Nucleus accumbens (tissue), 56 donors: Measurements from ENCODE around the gene ZSCAN10.
"Not testable (repeated sequence)": the region's sequence is repeated elsewhere in the genome, so short reads cannot be mapped to it uniquely, and the experiment has no call there.

Source experiments
- DNase-seq, 56 donors: peaks; one replicate each; lab custom pipeline; 2025; lab: John Stamatoyannopoulos, UW

ZSCAN10 gene

GRCh38 chr16:3087243-3088235 is 11.6 kb downstream of the ZSCAN10 start:
- no peak for DNase-seq

GRCh38 chr16:3086596-3087242 is 12.4 kb downstream of the ZSCAN10 start:
- DNase-seq = no peak

GRCh38 chr16:3085868-3086595 is 13.1 kb downstream of the ZSCAN10 start:
- no peak for DNase-seq

- no peak for DNase-seq
Measured at GRCh38 chr16:3084969-3085670, 14.0 kb downstream of the ZSCAN10 start.

- DNase-seq = no peak
Measured at GRCh38 chr16:3084491-3084890, 14.6 kb downstream of the ZSCAN10 start.

GRCh38 chr16:3083408-3083807 is 15.7 kb downstream of the ZSCAN10 start:
- not testable (repeated sequence) for DNase-seq

- DNase-seq = not testable (repeated sequence)
Measured at GRCh38 chr16:3081957-3082356, 17.1 kb downstream of the ZSCAN10 start.

GRCh38 chr16:3080024-3080423 is 19.1 kb downstream of the ZSCAN10 start:
- no peak for DNase-seq

GRCh38 chr16:3076577-3076976 is 22.5 kb downstream of the ZSCAN10 start:
- DNase-seq = no peak

- not testable (repeated sequence) for DNase-seq
Measured at GRCh38 chr16:3075946-3076345, 23.1 kb downstream of the ZSCAN10 start.

GRCh38 chr16:3075523-3075915 is 23.6 kb downstream of the ZSCAN10 start:
- peak in 2 of 56 donors; percentile 9 to 38 for DNase-seq

- no peak for DNase-seq
Measured at GRCh38 chr16:3074860-3075522, 24.1 kb downstream of the ZSCAN10 start.

GRCh38 chr16:3073448-3073847 is 25.6 kb downstream of the ZSCAN10 start:
- DNase-seq = no peak

- DNase-seq = not testable (repeated sequence)
Measured at GRCh38 chr16:3072576-3073263, 26.4 kb downstream of the ZSCAN10 start.

GRCh38 chr16:3072148-3072547 is 26.9 kb downstream of the ZSCAN10 start:
- DNase-seq = not testable (repeated sequence)

GRCh38 chr16:3071655-3072054 is 27.4 kb downstream of the ZSCAN10 start:
- DNase-seq = no peak

- no peak for DNase-seq
Measured at GRCh38 chr16:3070608-3071111, 28.4 kb downstream of the ZSCAN10 start.

GRCh38 chr16:3069146-3069545 is 29.9 kb downstream of the ZSCAN10 start:
- not testable (repeated sequence) for DNase-seq

- DNase-seq = no peak
Measured at GRCh38 chr16:3068487-3068886, 30.6 kb downstream of the ZSCAN10 start.
